NCI-H1417 treated with DMSO at 0.1 percent for 48 hours (cell line): ENCODE measurements around the gene TTC3.
A peak's percentile ranks its signal among the peaks of the same experiment; 100 is the strongest.

Experiments
- DNase-seq: peaks from one replicate; lab custom pipeline; 2025; lab: John Stamatoyannopoulos, UW

The TTC3 gene

DNA sequence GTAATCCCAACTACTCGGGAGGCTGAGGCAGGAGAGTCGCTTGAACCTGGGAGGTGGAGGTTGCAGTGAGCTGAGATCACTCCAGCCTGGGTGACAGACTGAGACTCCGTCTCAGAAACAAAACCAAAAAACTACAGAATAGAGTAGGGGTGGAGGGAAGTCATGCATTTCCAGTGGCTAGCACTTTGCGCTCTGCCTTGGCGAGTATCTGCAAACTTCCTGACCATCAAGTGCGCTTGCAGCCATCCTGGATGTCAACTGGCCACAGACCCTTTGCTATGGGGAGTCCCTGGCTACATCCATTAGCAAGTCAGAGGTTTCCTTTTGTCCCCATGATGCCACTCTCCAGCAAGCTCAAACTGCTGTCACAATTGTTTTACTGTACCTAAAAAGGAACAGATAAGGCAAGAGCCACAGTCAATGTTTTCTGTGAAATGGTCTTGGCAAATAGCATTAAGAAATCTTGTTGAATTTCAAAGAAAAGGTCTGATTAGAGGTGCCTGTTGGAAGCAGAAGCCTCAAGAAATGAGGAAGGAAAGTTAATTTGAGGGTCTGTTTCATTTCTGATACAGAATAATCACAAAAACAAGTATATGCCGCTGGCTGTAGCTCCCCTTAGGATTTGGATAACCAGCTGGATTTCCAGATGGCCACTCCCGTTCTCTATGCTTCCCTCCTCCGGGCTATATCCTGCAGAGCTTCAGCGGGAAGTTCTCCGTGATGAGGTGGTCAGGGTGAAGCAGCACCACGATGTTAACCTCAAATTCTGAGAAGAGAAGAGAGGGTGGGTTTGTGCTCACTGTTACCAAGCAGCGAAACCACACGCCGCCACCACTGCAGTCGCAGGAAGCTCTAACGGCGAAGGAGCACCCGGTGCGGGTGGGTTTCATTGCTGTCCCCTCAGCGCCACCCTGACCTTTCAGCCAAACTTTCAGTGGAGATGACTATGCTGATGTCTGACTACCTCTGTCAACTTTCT lies 152.1 kb downstream of the TTC3 start:
- no peak for DNase-seq

DNA sequence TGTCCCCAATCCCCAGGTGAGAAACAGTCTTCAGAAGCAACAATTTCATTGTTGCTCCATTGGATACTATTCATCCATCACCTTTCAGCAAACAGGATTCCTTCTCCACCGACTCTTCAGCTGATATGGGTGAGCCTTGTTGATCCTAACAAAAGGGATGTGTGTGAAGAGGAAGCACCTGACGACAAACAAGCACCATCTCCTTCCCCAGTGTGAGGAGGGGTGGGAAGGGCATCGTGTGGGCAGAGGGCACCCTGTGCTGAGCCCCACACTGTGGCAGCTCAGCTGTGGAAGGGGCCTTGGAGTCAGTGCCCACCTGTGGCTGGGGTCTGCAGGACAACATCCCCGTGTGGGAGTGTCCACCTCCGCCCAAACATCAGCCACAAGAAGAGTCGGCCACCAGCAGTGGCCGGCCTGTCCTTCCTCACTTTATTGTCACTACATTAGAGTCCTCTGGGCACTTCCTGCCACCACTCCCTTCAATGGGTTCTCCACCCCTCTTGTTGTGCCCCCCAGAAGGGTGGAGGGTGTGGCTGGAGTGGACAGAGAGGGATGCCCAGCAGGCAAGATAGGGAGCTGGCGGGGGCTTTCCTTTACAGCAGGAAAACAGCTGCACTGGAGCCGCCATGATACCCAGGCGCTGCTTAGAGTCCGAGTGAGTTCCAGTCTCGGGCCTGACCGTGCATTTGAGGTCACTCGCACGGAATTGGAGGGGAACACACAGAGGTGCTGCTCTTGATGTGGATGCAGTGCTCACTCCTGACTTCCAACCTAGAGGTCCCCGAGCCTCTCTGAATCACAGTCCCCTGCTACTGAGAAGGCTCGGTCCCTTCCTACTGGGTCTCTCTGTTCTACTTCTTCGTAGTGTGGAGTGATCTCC lies 153.2 kb downstream of the TTC3 start:
- no peak for DNase-seq

DNA sequence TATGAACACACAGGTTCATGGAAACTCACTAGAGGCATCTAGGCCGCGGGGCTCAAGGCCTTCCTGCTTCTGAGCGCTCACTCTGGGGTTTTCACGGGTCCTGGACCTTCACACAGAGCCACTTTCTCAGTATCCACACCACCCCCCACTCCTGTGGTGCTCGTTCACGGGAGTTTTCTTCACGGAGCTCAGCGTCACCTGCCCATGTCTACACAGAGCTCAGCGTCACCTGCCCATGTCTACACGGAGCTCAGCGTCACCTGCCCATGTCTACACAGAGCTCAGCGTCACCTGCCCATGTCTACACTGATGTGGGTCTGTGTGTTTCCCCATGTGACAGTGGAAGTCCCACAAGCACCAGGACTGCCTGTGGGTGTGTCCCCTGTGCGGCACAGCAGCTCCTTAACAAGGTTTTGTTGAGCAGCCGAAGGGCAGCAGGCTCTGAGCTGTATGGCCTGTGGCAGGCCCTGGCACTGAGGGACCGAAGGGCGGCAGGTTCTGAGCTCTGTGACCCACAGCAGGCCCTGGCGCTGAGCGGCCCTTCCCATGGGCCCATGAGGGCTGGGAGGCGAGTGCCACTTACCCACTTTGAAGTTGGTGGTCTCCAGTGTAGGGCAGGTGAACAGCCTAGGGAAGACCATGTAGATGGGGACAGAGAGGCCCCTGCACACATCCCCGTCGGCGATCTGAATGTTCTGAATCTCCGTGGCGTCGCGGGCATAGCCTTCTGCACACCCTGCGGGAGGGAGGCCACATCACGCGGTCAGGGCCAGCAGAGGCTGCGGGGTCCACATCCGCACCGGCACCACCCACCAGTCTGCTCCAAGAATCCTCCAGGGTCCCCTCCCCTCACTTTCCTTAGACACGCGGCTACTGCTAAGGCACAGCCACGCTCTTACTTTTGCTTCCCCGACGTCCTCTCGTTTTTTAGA lies 154.3 kb downstream of the TTC3 start:
- no peak for DNase-seq

DNA sequence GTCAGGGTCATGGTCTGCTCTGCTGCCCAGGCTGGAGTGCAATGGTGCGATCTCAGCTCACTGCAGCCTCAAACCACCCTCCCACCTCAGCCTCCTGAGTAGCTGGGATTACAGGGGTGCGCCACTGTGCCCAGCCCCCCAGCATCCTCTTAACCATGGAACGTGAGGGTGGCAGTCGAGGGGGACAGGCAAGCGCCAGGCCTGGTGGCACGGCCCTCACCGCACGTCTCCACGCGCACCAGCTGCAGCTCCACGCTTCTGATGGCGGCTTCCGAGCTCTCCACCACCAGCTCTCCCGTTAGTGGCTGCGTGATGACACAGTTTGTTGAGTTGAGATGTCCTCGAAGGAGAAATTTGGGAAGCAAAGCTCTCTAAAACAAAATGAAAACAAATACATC lies 154.9 kb downstream of the TTC3 start:
- DNase-seq: no peak

DNA sequence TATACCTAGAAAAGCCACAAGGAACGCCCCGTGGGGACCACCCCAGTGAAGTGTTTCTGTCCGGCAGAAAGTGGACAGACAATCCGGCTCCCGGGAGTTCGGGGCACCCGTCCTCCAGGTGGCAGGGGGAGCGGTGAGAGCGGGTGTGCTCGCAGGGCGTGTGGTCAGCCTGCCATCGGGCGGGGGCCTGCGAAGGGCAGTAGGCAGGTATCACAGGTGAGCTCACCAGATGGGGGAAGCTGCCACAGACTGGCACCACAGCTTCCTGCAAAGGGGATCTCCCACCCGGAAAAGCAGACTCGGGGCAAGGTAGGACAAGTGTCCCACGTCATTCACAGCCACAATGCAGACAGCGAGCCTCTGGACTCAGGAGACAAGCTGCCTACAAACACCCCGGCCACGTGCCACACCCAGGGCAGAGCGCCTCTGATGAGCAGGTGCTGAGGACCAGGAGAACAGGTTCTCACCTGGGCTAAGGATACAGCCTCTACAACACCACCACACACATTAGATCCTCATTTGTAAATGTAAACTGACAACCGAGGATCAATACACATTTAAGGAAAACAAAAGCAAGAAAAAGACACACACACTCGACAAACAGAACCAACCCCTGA lies 157.7 kb downstream of the TTC3 start:
- no peak for DNase-seq

DNA sequence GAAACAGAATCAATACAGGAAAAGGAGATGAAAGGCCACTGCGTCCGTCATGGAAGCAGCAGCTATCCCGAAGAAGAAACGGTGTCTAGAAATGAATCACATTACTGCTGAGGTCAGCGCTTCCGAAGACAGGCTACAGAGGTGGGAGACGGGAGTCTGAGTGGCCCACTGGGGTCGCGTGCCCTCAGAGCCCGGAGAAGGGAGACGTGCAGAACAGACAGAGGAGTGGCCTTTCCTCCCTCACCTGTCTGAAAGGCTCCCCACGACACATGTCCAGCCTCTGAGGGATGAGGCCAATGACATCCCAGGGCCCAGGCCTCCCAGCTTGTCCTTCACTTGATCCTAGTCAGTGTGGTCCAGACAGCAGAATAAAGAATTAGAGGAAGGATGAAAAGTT lies 158.2 kb downstream of the TTC3 start:
- DNase-seq: no peak

DNA sequence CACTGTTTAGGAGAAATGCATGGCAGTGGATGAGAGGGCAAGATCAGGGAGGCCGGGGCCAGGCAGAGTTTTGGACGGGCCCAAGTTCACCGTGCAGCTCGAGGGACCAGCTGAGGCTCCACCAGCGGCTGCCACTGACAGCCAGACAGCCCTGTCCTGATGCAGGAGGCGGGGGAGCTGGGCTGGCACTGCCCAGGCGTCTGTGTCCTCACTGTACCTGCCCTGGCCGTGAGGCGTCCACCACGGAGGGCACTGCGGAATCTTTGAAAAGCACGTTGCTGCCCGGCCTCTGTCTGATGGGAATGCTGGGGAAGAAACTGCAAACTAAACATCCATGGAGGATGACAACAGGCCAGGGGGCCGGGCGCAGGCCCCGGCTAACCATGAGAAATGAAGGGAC lies 158.6 kb downstream of the TTC3 start:
- no peak for DNase-seq

DNA sequence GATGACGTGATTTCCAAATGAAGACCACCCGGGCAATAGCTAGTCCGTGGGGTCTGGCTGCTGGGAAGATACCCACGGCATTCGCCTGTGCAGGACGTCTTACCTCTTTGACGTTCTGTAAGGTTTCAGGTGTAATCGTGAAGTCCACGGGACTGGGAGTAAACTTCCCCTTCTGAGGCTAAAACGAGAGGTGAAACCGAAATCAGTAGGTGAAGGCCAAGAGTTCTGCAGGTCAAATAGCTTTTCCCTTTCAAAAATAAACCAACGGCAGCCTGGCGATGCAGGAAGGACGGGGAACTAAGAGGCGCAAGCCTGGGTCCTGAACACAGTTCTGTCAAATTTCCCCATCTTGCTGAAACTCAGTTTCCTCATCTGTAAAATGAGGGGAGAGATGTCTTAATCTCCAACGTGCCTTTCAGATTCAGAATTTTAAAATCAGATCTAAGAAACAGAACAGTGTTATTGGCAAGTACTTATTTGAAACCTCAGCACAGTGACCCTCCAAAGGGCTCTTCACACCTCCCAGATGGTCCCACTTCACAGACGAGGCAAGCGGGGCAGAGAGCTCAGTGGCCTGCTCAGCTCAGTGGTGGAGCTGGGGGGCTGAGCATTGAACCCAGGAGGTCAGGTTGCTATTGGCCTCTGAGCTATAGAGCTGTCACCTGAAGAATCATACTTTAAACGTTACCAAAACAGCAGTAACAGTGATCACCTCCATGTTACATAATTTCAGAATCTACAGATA lies 159.4 kb downstream of the TTC3 start:
- DNase-seq: no peak

DNA sequence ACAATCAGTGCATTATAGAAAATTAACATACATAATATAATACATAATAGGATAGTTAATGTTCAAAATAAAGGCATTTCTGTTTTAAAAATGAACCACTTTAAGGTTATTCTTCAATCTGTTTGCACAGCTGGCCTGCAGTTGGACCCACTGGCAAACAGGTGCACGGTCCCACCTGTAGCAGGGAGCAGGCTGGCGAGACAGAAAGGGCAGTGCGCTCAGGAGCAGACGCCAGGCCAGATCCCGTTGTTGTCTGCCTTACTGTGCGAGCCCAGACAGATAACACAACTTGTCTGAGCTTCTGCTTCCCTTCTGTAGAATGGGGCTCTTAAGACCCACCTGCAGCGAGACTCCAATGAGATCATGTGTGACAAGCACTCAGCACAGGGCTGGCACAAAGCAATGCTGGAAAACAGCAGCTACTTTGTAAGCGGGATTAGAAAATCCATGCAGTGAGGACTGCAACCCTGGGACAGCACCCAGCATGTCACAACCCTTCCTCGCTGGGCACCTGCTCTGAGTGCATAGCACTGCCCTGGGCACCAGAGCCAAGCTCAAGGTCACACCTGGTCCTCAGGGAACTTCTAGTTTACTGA lies 160.6 kb downstream of the TTC3 start:
- DNase-seq: peak; percentile 10

DNA sequence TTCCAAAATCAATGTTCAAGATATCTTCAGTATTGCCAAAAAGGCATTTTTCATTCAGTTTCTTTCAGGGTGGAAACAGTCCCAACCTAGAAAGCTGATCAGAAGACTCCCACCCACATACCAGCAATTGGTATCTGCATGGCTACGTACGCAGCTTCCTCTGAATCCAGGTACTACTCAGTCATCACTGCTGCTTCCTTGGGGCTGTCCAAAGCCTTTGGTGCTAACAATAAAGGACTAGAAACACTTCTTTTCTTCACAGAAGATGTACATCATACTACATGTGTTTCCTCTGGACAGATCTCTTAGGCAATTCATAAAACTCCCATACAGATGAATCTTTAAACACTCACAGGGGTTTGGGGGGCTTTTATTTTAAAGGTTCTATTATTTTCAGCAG lies 164.3 kb downstream of the TTC3 start:
- no peak for DNase-seq

DNA sequence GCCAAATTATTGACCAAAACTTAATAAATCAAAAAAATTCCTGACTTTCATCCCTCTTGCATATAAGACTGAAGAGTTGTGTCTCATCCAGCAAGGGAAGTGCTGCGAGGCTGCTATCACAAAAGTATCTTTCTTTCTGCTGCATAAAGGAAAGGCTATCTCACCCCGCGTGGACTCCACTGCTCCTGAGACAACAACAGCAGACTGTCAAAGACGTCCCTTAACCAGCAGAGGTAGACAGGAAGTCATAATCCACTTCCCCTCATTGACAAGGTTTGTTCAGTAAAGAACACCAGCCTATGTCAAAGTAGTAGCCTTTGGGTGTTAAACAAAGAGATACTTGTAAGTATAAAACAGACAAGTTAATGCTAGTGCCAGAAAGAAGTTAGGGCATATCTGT lies 164.7 kb downstream of the TTC3 start:
- no peak for DNase-seq

DNA sequence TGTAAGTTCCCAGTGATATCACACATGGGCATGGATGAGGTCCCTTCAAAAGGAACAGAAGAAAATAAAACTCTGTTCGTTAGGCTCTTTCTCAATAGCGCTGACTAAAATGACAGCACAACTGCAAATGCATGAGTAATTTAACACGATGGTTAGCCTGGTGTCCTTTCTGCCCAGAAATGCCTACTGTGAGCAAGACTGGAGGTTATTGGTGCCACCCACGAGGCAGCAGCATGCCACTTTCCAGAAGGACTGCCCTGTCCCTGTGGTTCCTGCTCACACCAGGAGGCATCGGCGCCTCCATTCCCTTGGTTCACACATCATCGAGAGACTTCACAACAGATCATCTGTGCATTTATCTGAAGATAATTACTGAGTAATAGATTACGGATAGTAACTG lies 167.9 kb downstream of the TTC3 start:
- DNase-seq: no peak

DNA sequence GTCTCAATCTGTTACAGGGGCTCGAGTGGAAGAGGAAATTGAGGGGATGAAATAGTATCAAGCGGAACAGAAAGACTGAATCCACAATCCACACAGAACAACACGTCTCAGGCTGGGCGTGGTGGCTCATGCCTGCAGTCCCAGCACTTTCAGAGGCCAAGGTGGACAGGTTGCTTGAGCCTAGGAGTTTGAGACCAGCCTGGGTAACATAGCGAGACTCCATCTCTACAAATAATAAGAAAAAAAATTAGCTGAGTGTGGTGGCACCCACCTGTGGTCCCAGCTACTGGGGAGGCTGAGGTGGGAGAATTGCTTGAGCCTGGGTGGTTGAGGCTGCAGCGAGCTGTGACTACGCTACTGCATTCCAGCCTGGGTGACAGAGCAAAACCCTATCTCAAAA lies 168.4 kb downstream of the TTC3 start:
- no peak for DNase-seq

DNA sequence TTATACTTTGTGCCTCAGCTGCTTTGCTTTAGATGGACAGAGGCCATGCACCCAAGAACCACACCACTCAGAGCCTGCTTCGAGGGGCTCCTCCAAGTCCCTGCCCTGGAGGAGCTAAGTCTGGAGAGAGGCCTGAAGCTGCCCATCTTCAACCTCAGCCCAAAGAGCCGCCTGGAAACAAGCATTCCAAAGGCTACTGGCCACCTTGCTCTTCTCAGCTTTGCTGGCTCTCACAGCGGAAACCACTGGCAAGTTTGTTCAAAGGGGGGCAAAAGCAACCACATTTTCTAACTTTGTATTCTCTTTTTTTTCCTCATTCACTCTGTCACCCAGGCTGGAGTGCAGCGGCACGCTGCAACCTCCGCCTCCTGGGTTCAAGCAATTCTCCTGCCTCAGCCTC lies 170.9 kb downstream of the TTC3 start:
- no peak for DNase-seq

DNA sequence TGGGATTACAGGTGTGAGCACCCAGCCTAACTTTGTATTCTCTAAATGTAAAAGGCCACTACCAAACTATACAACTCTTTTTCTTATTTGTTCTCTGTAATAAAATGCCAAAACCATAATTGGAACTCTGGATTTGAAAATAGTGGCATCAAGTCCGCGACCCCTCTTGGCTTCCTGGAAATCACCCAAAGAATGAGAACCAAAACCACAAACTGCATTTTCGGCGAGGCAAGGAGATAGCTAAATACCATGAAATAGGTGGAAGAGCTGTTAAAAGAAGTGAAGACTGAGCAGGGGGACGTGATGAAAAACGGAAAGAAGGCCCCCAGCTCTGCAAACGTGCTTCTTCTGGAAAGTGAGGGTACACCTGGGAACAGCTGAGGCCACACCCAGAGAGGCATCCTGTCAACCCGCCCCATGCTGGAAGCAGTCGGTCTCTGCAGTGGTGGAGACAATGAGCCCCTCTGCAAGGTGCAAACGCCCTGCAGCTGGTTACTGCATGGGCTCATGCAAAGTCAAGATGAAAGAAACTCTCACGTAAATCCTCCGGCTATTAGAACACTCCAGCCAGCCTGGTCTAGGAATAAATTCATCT lies 171.5 kb downstream of the TTC3 start:
- no peak for DNase-seq

DNA sequence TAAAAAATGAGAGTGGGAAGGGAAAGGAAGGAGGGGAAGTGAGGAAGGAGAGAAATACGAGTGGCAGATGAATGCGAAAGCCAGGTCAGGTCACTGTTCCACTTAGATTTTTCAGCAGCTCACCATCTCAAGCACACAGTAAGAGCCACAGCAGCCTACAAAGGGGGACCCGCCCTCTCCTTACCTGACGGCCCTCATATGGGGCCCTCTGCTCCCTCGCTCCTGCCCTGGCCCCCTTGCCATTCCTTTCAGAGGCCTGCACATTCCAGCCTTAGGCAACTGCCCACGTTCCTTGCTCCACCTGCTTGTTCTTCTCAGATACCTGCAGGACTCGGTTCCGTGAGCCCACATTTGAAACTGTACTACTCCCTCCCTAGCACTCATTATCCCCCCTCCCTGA lies 172.1 kb downstream of the TTC3 start:
- no peak for DNase-seq

DNA sequence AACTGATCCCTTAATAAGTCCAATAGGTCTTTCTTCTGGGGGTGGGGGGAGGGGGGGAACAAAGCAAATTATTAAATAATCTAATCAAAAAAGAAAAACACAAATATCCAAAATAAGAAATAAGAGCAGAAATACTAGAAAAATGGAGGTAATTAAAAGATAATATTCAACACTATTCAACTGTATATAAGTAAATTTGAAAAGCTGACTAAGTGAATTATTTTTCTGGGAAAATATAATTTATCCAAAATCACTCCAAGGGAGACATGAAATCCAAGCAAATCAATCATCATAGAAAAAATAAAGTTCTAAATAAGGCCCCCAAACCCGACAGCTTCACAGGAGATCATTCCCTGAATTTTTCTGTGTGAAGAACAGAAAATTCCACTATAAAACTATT lies 175.2 kb downstream of the TTC3 start:
- no peak for DNase-seq

DNA sequence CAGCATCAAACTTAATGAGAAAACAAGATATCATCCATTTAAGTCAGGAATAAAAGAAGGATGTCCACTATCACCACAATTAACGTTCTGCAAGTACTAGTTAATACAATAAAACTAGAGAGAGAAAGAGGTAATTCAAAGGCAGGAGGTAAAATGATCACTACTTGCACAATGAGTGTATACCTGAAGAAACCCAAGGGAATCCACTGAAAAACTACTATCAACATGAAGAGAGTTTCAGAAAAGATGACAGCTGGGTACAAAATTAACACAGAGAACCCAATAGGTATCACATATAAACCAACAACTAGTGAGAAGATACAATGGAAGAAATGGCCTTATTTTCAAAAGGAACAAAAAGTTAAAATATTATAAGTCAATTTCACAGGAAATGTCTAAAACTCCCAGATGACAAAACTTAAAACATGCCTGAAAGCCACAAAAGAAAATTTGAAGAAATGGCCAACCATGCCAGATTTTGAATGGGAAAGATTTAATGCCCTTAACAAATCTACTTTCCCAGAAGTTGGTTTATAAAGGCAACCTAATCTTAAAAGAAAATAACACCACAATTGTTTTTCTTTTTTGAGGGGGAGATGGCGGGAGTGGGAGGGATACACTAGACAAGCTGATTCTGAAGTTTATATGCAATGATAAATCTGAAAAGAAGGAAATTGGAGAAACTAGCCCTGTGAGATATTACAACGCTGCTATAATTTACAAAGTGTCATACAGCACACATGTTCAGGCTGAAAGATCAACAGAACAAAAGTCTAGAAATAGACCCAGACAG lies 176.3 kb downstream of the TTC3 start:
- DNase-seq: no peak

DNA sequence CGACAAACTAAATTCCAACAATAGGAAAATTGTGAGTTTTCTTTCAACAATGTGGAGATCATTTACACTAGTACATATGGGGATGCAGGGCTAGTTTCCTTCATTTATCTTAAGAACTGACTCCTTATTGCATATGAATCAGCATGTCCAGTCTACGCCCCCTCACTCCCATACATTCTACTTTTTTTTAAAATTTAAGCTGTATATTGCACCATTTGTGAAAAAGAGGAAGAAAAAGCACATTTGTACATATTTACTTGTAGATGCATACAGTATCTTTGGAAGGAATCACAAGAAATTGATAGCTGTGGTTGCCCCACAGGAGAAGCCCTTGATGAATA lies 178.2 kb downstream of the TTC3 start:
- DNase-seq: no peak
